ENCODE measurements around the gene CMSS1. TPM values are rescaled to one million over a fixed set of nuclear protein-coding genes. Genes with fewer than 3 reads are reported as not detected.

The CMSS1 gene
- total and polyA plus RNA-seq, 8 donors, result 2.7 to 33.3 (median 22.1) TPM

DNA sequence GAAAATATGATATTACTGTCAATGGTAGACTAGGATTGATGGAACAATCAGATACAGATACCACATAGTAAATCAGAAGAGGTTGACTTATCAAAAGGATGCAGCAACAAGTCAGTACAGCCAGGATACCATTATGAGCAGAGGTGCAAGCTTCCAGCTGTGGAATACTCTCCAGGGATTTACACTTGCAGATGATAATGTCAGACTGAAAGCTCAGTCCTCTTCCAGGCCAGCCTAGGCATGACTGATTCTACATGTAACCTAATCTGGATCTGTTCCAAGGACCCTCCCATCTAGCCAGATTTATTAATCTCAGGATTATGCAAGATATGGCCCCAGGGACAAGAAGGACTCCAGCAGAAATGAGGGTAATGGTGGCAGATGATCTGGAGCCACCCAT is 288.4 kb downstream of the CMSS1 start:
- Histone ChIP-seq H3K4me1 (peaks cover 19 to 59% (median 34%) of the 10 kb centered on the region in 4 donors), H3K36me3 (no peaks in the 10 kb centered on the region), H3K4me3 (no peak overlapping the region), H3K27ac (no peak overlapping the region), H3K27me3 (no peaks in the 10 kb centered on the region), H3K9me3 (no peaks in the 10 kb centered on the region)
- DNase-seq, result no peak
- intact Hi-C loops (cut with DNase I; ENCODE audit: low total_unique reads), result no loop called here
- no peak for TF ChIP-seq EP300 (IDR thresholded peaks at IDR 0.05)
- TF ChIP-seq POLR2A (IDR thresholded peaks at IDR 0.05), result no peak
- no peak for TF ChIP-seq CTCF (IDR thresholded peaks at IDR 0.05)
- TF ChIP-seq POLR2AphosphoS5 (IDR thresholded peaks at IDR 0.05), result no peak

DNA sequence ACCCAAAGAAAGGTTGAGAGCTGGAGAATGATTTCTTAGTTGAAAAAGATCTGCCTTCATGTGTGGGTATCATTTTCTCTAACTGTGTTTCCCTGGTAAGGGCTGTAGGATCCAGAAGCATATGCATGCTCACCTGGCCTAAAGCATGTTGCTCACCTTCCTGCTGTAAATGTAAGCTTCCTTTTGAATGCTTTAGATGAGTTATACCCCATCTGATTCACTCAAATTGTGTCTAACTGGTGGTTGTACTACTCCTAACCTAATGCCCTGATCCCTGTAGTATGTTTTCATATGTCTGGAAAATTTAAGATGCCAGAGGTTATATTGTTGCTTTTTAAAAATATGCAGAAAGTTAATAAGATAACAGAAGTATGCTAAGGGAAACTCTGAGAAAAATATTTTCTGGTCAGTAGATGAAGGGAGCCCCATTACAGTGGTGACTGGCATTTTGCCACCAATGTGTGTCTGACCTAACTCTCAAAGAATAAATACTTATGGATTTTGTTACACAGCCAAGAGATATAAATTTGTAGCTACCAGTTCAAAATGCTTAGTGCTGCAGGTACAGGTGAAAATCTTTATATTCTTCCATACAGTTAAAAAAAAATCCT is 289.0 kb downstream of the CMSS1 start:
- no peaks in the 10 kb centered on the region for H3K36me3 ChIP-seq
- H3K4me3 ChIP-seq, result no peak overlapping the region
- H3K27ac ChIP-seq, result no peak overlapping the region
- H3K9me3 ChIP-seq, result no peaks in the 10 kb centered on the region
- DNase-seq, result no peak
- no peak for TF ChIP-seq POLR2AphosphoS5 (IDR thresholded peaks at IDR 0.05)
- no peak for TF ChIP-seq EP300 (IDR thresholded peaks at IDR 0.05)
- no peak for TF ChIP-seq POLR2A (IDR thresholded peaks at IDR 0.05)
- no peak for TF ChIP-seq CTCF (IDR thresholded peaks at IDR 0.05)
- intact Hi-C loops (cut with DNase I; ENCODE audit: low total_unique reads), result no loop called here
- no peaks in the 10 kb centered on the region for H3K27me3 ChIP-seq
- H3K4me1 ChIP-seq, result peaks cover 19 to 59% (median 34%) of the 10 kb centered on the region in 4 donors

- H3K27ac ChIP-seq, result no peak overlapping the region
- TF ChIP-seq EP300 (IDR thresholded peaks at IDR 0.05), result no peak
- no peak for TF ChIP-seq POLR2AphosphoS5 (IDR thresholded peaks at IDR 0.05)
- TF ChIP-seq POLR2A (IDR thresholded peaks at IDR 0.05), result no peak
- TF ChIP-seq CTCF (IDR thresholded peaks at IDR 0.05), result no peak
- no peaks in the 10 kb centered on the region for H3K27me3 ChIP-seq
- H3K9me3 ChIP-seq, result no peaks in the 10 kb centered on the region
- WGBS, 5 donors, result 37 to 54% (median 42%) methylated on average over 4 of the region's 4 CpGs
- H3K36me3 ChIP-seq, result no peaks in the 10 kb centered on the region
- no peak overlapping the region for H3K4me3 ChIP-seq
- DNase-seq, result no peak
- intact Hi-C loops (cut with DNase I; ENCODE audit: low total_unique reads), result no loop called here
- peaks cover 19 to 58% (median 34%) of the 10 kb centered on the region in 4 donors for H3K4me1 ChIP-seq
These were observed 289.7 kb downstream of the CMSS1 start for GRCh38 chr3:100107221-100107814.

DNA sequence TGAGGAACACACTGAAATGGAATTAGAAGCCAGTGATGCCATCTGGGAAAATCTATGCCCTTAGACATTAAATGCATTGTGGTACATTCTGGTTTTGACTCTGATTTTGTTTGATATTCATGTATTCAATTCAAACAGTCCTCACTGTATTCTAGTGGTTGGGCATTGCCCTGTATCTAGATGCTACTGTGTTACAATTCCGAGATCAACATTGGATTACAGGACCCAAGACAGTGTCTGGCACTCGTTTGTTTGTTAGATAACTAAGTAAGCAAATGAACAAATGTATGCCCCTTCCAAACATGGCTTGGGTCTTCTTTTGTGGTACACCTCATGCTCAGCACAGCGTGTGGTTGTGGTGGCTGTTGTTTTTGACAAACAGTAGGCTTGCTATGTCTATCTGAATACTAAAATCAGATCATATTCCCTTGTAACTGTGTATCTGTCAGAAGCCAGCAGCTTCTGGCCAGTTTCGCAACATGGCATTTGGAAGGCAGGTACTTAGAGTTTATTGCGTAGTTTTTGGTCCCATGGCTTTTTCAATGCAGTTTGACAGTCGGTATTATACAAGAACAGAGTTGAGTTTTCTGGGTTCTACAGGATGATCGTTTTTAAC is 290.9 kb downstream of the CMSS1 start:
- no peaks in the 10 kb centered on the region for H3K9me3 ChIP-seq
- 82 to 88% (median 85%) methylated on average over 7 of the region's 7 CpGs for WGBS, 5 donors
- H3K4me1 ChIP-seq, result peaks cover 19 to 46% (median 31%) of the 10 kb centered on the region in 4 donors
- no peaks in the 10 kb centered on the region for H3K27me3 ChIP-seq
- intact Hi-C loops (cut with DNase I; ENCODE audit: low total_unique reads), result no loop called here
- no peak overlapping the region for H3K27ac ChIP-seq
- DNase-seq, result no peak
- H3K4me3 ChIP-seq, result no peak overlapping the region
- TF ChIP-seq EP300 (IDR thresholded peaks at IDR 0.05) (no peak), POLR2A (IDR thresholded peaks at IDR 0.05) (no peak), CTCF (IDR thresholded peaks at IDR 0.05) (no peak), POLR2AphosphoS5 (IDR thresholded peaks at IDR 0.05) (no peak)
- H3K36me3 ChIP-seq, result no peaks in the 10 kb centered on the region
